ENCODE measurements around the gene TNFAIP8L2. TPM values are rescaled to one million over a fixed set of nuclear protein-coding genes. Genes with fewer than 3 reads are reported as not detected.

The TNFAIP8L2 gene
- total RNA-seq, 1 experiment from 2014 or later: not detected

- in situ Hi-C loops (cut with HindIII; ENCODE audit: low pct_unique_long_range_greater_than_20kb, low sequenced_read_pairs): no loop called here
- CTCF ChIA-PET: no interaction called here
- no peaks in the 10 kb centered on the region for H3K9me3 ChIP-seq (ENCODE audit: control insufficient read depth, insufficient read depth, low read depth, low read length)
- intact Hi-C loops (cut with micrococcal nuclease; ENCODE audit: unreplicated experiment): no loop called here
- TF ChIP-seq, protein P1, sequence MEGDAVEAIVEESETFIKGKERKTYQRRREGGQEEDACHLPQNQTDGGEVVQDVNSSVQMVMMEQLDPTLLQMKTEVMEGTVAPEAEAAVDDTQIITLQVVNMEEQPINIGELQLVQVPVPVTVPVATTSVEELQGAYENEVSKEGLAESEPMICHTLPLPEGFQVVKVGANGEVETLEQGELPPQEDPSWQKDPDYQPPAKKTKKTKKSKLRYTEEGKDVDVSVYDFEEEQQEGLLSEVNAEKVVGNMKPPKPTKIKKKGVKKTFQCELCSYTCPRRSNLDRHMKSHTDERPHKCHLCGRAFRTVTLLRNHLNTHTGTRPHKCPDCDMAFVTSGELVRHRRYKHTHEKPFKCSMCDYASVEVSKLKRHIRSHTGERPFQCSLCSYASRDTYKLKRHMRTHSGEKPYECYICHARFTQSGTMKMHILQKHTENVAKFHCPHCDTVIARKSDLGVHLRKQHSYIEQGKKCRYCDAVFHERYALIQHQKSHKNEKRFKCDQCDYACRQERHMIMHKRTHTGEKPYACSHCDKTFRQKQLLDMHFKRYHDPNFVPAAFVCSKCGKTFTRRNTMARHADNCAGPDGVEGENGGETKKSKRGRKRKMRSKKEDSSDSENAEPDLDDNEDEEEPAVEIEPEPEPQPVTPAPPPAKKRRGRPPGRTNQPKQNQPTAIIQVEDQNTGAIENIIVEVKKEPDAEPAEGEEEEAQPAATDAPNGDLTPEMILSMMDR (IDR thresholded peaks at IDR 0.05): no peak
- peak; percentile 44; the same call in 1 of the 2 replicates for TF ChIP-seq POLR2AphosphoS5 (IDR thresholded peaks at IDR 0.05; ENCODE audit: low read depth, low read length)
- H3K27me3 ChIP-seq (ENCODE audit: control insufficient read depth, insufficient read depth, low read length): no peaks in the 10 kb centered on the region
- BruUV-seq (replicated peaks): no TSS peak
- H3K4me3 ChIP-seq (ENCODE audit: low read depth in 2 of 2, low read length in 2 of 2): peak within 1 kb of the TSS; percentile 69 to 82
- H3K27ac ChIP-seq (ENCODE audit: low read length): peak within 1 kb of the TSS; percentile 71
- POLR2A ChIA-PET: interaction anchor here (0.8 kb wide), 1 partner anchor 288 kb away, joined by 3 read pairs; no protein-coding TSS in a partner anchor
- H3K36me3 ChIP-seq (ENCODE audit: control insufficient read depth, insufficient read depth, low read length): no peaks in the 10 kb centered on the region
- DNase-seq (ENCODE audit: low read depth, low spot score) (no peak), ATAC-seq (peak; percentile 99)
- H3K4me1 ChIP-seq (ENCODE audit: control insufficient read depth, insufficient read depth, low read length): peaks cover 7% of the 10 kb centered on the region; the same call in 1 of the 2 replicates
Observed at GRCh38 chr1:151146412-151147131, 9.9 kb upstream of the TNFAIP8L2 start, which contains the start of gene SEMA6C. TSS of gene SEMA6C (minus strand) at chr1:151146631. CDS start at chr1:151142621, 4,010 bp downstream.

- Histone ChIP-seq H3K4me3 (ENCODE audit: low read depth in 2 of 2, low read length in 2 of 2) (peak overlapping the region; percentile 69 to 82), H3K36me3 (ENCODE audit: control insufficient read depth, insufficient read depth, low read length) (no peaks in the 10 kb centered on the region), H3K27ac (ENCODE audit: low read length) (peak overlapping the region; percentile 71), H3K9me3 (ENCODE audit: control insufficient read depth, insufficient read depth, low read depth, low read length) (no peaks in the 10 kb centered on the region), H3K4me1 (ENCODE audit: control insufficient read depth, insufficient read depth, low read length) (peaks cover 7% of the 10 kb centered on the region; the same call in 1 of the 2 replicates), H3K27me3 (ENCODE audit: control insufficient read depth, insufficient read depth, low read length) (no peaks in the 10 kb centered on the region)
- DNase-seq (ENCODE audit: low read depth, low spot score) (no peak), ATAC-seq (peak; percentile 4)
- ChIA-PET POLR2A (interaction anchor here (0.8 kb wide), 1 partner anchor 289 kb away, joined by 3 read pairs; no protein-coding TSS in a partner anchor), CTCF (no interaction called here)
- in situ Hi-C loops (cut with HindIII; ENCODE audit: low pct_unique_long_range_greater_than_20kb, low sequenced_read_pairs): no loop called here
- TF ChIP-seq SIN3A (IDR thresholded peaks at IDR 0.05; ENCODE audit: borderline replicate concordance, insufficient read depth, low read depth, low read length): no peak
- TF ChIP-seq TCF7L2 (IDR thresholded peaks at IDR 0.05; ENCODE audit: low read depth, low read length): no peak
- TF ChIP-seq, protein P1 (IDR thresholded peaks at IDR 0.05): no peak
- no peak for TF ChIP-seq POLR2AphosphoS5 (IDR thresholded peaks at IDR 0.05; ENCODE audit: low read depth, low read length)
- TF ChIP-seq REST (IDR thresholded peaks at IDR 0.05; ENCODE audit: insufficient read depth in 1 of 2, low read depth in 2 of 2, low read length in 1 of 2): no peak
- BruUV-seq (replicated peaks): no TSS peak
- intact Hi-C loops (cut with micrococcal nuclease; ENCODE audit: unreplicated experiment): no loop called here
Observed at GRCh38 chr1:151147132-151147503, 9.3 kb upstream of the TNFAIP8L2 start.
